Hepatocyte (in vitro differentiated cells): ENCODE results near the gene PPA1.

Experiments
- CTCF ChIP-seq: fragments of 200-600 bp; sonication (generic); IDR thresholded peaks from 2 replicates; pipeline ENCODE4 v1.5.1; 2016; ENCODE audit warnings: antibody characterized with exemption, mild to moderate bottlenecking; ENCODE audit not compliant: poor library complexity
- EZH2 ChIP-seq: fragments of 200-600 bp; sonication (generic); IDR thresholded peaks from 2 replicates; pipeline ENCODE4 v1.6.1; 2016; ENCODE audit warnings: antibody characterized with exemption, mild to moderate bottlenecking, borderline replicate concordance
- EZH2phosphoT487 ChIP-seq: fragments of 200-600 bp; sonication (generic); IDR thresholded peaks from one replicate; pipeline ENCODE4 v1.6.1; 2018; ENCODE audit warnings: antibody characterized with exemption, mild to moderate bottlenecking, low read depth, moderate library complexity; ENCODE audit not compliant: unreplicated experiment, severe bottlenecking

- TF ChIP-seq CTCF (no peak), EZH2 (no peak), EZH2phosphoT487 (no peak)
These were observed 9.5 kb downstream of the PPA1 start for GRCh38 chr10:70223728-70224127.
